NCI-H146 (cell line): ENCODE measurements around the gene DTX3.
"Not testable (repeated sequence)": the region's sequence is repeated elsewhere in the genome, so short reads cannot be mapped to it uniquely, and the experiment has no call there.

Source experiments
- DNase-seq: peaks from one replicate; lab custom pipeline; 2025; lab: John Stamatoyannopoulos, UW

DTX3 gene

DNA sequence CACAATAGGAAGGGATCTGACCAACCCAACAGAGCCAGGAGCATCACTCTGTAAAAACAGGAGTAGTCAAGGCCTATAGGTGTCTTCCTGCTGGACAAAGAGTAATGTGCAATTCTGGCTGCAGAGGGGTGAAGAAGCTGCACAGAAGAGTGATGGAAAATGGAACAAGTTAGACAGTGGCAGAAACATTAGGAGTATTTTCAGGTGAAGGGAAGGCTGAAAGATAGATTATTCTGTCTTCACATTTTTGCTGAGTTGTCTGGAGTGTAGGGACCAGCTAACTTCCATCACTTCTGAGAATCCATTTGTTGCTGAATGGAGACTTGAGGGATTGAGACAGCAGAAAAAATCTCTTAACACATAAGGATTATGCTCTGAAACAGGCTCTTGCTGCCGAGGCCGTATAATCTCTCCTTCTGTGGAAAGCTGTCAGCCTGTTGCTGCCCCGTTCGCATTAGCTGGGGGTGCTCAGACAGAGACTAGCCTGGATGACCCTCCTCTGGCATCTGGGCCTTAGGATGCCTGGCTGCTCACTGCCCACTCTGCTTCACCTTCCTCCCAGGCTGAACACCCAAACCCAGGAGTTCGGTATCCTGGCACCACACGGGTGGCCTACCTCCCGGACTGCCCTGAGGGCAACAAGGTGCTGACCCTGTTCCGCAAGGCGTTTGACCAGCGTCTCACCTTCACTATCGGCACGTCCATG, 3.5 kb downstream of the DTX3 start:
- DNase-seq, result no peak

DNA sequence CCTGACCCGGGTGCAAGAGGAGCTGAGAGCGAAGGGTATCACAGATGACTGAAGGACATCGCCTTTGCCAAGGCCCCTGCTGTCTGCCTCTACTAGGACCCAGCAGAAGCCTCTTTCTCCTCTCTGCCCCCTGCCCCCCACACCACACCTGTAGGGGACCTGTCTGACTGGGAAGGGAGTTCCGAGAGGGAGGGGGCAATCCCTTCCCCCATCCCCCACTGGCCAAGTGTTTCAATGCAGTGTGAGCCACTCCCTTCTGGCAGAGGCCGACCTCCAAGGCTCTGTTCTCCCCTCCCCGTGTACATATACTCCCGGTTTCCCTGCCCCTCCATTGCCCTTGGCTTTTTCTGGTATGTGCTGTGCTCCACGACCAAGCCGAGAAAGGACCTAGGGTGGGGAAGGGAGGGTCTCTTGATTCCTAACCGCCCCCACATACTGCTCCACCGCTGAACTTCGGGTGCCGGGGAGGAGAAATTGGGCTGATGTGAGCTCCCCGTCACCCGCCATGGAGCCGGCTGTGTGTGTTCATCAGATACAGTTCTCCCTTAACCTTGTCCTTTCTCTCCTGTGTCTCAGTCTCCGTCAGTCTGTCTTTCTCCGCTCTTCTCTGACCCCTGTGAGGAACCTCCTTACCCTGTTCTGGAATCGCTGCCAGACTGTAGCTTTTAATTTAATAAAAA, 4.6 kb downstream of the DTX3 start:
- DNase-seq, result no peak

DNA sequence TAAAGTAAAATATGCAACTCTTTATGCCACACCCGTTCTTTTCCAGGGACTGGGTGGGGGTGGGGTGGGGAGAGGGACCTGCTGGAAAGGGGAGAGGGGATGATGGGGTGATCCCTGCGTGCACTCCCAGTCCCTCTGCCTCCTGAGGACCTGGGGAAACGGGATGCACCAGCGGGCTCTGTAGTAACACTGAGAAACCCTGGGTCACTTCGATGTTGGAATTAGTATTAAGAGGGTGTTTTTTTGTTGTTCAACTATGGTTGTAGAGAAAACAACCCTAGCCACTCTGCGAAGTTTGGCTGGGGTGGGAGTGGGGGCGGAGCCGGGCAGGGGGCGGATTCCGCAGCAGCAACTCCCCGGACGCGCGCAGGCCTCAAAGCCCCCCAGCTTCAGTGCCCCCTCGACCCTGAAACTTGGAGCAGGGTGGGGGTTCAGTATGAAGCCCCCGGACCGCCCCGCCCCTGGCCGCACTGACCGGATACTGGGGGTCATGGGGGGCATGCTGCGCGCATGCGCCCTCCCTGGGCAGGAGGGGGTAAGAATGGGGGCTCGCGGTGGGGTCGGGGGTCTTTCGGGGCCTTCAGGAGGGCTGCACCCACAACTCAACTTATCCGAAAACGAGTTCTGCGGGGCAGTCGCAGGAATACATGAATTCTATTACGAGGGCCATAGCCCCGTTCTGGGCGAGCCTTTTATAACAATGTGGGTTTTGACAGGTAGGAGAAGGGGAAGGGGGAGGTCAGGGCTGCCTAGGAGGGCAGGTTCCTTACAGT, 5.3 kb downstream of the DTX3 start:
- DNase-seq, result no peak

DNA sequence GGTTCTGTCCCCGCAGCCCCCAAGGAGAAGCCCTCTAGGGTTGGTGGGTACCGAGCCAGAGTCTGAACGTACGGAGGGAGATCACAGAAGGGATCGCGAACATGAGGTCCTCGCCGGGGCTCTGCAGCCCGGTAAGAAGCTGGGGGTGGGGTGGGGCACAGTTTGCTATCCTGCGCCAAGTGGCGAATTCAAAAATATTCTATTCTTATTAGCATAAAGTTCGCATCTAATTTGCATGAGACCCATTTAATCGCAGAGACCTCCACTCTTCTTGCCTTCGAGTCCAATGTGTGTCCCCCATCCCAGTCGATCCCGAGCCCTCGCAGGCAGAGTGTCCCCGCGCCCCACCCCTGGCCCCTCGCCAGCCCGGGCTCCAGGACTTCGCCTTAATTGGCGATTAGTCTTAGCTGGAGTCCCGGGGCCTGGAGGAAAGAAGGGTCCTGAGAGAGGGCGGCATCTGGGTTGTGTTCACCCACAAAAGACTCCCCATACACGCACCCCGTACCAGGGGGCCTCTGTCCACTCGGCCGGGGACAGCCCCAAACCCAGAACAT, 6.0 kb downstream of the DTX3 start:
- no peak for DNase-seq

DNA sequence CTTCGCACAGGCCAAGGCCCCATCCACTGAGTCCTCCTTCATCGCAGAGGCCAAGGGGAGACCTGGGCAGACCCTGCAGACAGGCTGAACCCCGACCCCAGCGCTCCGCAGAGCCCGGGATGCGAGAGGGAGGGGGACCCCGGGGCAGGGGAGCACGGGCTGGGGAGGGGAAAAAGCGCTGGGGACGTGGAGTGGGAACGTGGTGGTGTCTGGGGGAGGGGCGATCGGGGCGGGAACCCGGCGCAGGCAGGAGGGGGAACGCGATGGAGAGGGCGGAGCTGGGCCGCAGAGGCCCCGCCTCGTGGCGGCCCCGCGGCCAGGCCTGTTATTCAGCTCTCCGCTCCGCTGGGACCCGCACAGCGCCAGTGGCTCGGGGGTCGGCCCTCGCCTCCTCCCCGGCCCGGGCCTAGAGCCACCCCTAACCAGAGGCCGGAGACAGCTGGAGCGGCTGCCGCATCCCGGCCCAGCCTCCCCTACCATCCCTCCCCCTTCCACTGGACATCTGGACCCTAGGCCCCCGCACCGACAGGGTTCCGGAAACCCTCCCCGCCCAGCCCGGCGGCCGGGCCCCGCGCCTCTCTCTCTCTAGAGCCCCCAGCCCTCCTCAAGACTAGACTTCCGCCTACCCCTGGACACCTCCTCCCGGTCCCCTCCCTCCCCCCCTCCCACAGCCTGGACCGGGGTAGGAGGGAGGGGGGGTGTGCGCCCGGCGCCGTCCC, 6.6 kb downstream of the DTX3 start, which contains the start of gene ARHGEF25:
Gene ARHGEF25, plus strand, starts transcription at position 328 of the 719 bp plus-strand sequence. CDS start 460 bp downstream, outside the sequence.
- DNase-seq, result peak; percentile 76

DNA sequence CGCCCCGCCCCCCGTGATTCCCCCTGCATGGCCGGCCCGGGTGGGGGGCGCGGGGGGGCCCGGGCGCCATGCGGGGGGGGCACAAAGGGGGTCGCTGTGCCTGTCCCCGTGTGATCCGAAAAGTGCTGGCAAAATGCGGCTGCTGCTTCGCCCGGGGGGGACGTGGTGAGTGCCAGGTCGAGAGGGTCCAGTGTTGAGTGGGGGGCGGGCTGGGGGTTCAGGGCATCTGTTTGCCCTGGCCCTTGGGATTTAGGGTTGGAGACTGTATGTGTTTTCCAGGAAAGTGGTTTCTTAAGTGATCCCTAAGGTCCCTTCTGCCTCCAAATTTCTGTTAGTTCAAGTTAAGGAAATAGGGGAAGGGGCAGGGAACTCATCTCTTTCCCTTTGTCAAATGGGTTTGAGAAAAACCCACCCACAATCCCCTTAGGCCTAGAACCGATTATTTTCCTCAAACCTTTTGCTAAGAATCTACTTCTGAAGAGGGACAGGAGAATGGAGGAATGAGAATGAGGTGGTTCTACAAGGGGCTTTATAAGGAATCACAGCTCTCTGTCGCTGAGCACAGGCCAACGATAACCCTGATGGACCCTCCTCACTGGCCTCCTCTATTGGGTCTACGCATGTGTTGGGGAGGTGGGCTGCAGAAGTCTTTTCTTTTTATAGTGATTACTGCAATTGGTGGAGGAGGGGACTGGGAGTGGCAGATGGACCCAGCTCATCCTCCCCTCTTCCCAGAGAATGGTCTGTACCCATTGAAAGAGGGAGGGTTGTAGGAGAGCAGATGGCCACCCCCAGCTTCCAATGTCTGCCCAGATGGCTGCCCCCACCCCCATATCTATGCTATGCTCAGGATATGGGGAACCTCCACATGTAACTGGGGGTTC, 7.4 kb downstream of the DTX3 start:
- no peak for DNase-seq

DNA sequence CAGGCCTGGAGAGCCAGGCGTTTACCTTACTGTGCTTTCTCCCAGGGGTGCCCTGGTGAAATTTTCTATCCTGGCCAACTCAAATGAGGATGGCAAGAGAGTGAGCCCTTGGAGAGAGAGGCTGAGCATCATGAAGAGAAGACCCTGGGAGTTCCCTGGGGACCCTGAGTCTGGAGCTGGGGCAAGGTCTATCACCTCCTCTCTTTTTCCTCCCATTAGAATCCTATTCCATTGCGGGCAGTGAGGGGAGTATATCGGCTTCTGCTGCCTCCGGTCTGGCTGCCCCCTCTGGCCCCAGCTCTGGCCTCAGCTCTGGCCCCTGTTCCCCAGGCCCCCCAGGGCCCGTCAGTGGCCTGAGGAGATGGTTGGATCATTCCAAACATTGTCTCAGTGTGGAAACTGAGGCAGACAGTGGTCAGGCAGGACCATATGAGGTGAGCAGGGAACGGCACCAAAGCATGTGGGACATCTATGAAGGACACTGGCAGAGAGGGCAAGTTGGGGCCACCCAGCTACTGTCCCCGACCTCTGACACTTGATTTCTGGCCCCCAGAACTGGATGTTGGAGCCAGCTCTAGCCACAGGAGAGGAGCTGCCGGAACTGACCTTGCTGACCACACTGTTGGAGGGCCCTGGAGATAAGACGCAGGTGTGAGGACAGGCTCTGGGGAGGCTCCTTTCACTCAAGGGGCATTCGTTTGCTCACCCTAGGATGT, 8.2 kb downstream of the DTX3 start:
- DNase-seq, result no peak

DNA sequence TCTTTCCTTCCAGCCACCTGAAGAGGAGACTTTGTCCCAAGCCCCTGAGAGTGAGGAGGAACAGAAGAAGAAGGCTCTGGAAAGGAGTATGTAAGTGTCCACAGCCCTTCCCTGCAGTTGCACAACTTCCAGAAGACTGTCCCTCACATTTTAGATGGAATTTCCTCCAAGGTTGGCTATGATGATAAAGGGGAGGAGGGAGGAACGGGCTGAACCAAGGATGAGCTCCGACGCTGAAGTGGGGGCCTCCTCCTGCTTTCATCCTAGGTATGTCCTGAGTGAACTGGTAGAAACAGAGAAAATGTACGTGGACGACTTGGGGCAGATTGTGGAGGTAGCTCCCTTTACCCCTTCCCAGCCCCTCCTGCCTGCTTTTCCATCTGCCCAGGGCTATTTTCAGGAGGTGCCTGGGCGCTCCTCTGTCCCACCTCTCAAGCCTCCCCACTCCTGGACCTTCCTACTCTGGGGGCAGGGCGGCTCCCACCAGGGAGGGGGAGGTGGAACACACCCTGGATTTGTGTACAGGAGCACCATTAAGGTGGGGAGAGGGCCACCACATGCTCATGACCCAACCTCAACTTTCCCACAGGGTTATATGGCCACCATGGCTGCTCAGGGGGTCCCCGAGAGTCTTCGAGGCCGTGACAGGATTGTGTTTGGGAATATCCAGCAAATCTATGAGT, 8.9 kb downstream of the DTX3 start:
- no peak for DNase-seq

DNA sequence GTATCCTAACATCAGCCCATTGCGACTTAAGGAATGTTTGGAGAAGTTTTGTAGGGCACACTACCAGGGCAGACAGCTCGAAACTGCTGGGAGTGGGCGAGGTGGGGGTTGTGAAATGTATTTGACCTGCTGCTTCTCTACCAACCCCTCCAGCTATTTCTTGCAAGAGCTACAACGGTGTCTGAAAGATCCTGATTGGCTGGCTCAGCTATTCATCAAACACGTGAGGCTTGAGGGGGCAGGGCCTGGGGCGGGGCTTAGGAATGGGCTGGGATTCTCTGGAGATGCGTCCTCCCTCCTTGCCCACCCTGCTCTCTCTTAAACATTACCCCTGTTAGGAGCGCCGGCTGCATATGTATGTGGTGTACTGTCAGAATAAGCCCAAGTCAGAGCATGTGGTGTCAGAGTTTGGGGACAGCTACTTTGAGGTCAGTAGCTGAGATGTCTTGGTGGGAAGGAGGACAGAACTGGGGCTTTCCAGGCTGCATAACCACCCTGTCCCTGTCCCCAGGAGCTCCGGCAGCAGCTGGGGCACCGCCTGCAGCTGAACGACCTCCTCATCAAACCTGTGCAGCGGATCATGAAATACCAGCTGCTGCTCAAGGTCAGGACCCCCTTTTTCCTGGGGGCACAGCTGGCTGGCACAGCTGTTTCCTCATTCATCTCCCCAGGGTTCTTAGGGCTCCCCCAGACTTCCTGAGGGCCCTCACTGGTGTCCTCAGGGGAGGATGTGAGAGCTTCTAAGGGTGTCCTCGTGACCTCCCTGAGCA, 9.7 kb downstream of the DTX3 start:
- DNase-seq, result no peak

DNA sequence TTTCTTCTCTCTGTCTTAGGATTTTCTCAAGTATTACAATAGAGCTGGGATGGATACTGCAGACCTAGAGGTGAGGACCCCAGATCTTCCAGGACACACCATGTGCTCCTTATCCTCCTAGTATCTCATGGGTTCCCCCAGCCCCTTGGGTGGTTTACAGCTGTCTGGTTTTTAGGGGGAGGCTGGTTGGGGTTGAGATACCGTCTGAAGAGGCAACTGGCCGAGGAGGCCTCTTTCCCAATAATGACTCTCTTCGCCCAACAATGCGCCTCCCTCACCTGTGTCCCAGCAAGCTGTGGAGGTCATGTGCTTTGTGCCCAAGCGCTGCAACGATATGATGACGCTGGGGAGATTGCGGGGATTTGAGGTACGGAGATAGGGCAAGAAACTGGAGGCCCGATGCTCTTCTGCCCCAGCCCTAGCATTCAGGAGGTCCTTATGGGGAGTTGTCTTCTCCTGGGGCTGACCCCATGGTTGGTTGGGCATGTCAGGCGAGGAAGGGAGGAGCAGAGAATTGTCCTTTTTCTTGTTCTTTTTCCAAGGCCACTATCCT, 10.4 kb downstream of the DTX3 start:
- DNase-seq, result no peak

DNA sequence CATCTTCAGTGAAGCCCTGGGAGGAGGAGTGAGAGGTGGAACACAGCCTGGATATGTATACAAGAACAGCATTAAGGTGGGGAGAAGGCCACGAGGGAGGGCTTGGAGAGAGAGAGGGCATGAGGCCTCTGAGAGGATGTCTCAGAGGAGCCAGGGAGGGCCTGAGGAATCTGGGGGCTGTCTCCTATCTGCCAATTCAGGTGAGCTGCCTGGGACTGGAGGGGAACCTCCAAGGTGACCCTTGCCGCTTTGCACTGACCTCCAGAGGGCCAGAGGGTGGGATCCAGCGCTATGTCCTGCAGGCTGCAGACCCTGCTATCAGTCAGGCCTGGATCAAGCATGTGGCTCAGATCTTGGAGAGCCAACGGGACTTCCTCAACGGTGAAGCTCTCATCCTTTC, 11.0 kb downstream of the DTX3 start:
- DNase-seq, result no peak

DNA sequence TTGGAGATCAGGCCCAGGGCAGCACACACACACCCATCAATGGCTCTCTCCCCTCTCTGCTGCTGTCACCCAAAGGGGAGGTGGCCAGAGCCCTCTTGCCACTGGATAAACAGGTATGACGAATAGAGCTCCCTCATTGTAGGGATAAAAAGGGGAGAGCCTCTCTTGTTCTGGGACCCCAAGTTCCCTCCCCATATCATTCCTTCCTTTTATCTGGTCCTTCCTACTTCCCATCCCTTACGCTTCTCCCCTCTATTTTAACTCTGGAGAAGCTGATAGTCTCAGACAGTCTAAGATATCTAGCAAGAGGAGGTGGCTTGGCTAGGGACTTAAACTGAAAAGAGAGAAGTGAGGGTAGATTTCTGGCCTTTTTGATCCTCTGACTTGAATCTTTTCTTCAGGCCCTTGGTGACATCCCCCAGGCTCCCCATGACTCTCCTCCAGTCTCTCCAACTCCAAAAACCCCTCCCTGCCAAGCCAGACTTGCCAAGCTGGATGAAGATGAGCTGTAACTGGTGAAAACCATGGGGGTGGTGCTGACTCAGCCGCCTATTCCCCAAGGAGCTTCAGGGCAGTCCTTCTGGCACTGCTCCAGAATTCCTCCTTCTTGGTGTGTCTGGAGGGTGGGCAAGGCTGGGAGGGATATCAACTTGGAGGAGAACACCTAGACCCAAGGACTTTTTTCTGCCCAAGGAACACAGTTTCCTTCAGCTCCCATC, 11.9 kb downstream of the DTX3 start:
- DNase-seq, result no peak

DNA sequence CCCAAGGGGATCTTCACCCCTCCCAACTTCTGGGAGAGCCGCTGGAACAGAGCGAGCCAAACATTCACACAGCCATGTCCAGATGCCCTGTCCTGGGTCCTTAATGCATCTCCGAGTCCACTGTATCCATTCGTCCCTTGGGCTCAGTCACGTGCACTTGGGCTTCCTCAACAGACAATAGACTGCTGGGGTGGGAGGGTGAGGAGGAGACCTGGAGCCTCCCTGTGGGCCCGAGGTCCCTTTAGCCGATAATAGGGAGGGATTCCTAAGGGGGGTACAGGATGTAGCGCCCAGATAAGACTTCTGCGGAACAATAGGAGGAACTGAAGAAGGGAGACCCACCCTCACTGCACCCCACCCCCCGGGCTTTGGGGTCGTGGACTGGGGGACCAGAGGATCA, 13.3 kb downstream of the DTX3 start:
- DNase-seq, result no peak

DNA sequence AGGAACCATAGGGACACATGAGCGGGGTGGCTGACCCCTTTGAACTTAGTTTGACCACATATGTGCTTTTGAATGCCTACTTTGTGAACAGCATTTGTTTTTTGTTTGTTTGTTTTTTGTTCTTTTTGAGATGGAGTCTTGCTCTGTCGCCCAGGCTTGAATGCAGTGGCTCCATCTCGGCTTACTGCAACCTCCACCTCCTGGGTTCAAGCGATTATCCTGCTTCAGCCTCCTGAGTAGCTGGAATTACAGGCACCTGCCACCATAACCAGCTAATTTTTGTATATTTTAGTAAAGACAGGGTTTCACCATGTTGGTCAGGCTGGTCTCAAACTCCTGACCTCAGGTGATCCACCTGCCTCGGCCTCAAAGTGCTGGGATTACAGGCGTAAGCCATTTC, 13.8 kb downstream of the DTX3 start:
- DNase-seq, result not testable (repeated sequence)

DNA sequence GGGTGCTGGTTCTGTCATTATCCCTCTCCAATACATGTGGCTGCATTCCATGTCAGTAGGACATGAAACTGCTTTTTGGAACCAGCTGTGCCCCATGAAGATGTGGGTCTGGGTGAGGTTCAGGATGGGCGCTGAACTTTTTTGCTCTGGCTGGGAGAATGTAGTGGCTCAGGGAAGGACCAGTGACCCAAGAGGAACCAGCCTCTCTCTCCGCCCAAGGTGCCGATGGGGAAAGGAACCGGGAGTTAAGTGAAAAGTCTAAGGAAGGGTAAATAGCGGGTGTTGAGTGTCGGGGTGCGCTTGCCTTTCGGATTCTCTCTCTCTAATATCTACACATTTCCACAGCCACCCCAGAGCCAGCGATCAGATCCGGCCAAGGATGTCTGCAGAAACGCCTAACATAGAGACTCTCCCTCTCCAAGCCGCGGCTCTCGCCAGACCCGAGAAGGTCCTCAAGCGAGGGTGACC, 14.4 kb downstream of the DTX3 start:
- DNase-seq, result no peak

DNA sequence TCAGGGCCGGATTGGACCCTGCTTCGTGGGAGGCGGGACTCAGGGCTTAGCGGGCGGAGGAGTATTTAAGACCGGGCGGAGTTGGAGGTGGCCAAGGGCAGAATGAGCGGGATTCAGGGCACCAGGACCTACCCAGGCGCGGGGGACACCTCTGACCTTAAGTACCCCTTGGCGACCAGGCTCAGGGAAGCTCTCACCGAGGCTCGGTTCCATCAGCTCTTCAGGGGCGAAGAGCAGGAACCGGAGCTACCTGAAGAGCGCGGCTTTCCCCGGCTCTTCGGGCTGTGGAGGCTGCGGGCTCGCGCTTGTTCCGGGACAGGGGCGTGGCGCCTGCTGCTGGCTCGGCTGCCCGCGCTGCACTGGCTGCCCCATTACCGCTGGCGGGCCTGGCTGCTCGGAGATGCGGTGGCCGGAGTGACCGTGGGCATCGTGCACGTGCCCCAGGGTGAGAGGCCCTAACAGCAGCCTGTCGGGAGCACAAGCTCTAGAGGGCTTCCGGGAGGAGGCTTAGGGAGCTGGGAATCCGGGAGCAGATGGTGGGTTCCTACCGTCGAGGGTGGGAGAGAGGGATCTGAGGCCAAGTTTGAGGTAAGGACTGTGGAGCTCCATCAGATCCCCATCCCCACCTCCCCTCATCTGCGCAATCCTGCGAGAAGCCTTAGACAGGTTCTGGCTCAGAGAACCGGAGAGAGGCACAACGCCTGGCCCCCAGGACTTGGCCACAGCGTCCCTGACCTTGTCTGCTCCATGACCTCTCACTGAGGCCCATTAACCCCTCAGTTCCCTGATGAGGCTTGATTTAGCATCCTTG, 15.0 kb downstream of the DTX3 start:
- no peak for DNase-seq
